AG04449 (cell line): ENCODE data around the gene CCDC85C.

Experiments
- CTCF ChIA-PET: fragments of 350-600 bp; formaldehyde crosslinking; extraction: SDS; loops from one replicate; lab custom pipeline; 2021; ENCODE audit warnings: antibody characterized with exemption; lab: Yijun Ruan, JAX
- POLR2A ChIA-PET: fragments of 400-600, 350-600 bp; formaldehyde crosslinking; extraction: SDS; loops from one replicate; lab custom pipeline; 2020; ENCODE audit warnings: antibody characterized with exemption, inconsistent platforms; lab: Yijun Ruan, JAX
- DNase-seq: peaks from one replicate; pipeline ENCODE4 v3.0.0-alpha.2; 2010; ENCODE audit warnings: low read depth, low spot score
- H3K4me3 ChIP-seq: 2 replicates; pipeline ENCODE4 v1.5.1; 2011; ENCODE audit warnings: low read depth, mild to moderate bottlenecking, control low read depth, low read length
- CTCF ChIP-seq: IDR thresholded peaks from one replicate; pipeline ENCODE4 v1.5.1; 2011; ENCODE audit warnings: mild to moderate bottlenecking, moderate library complexity, low read length, control low read depth, inconsistent platforms; ENCODE audit not compliant: insufficient read depth; ENCODE audit errors: missing control alignments

CCDC85C gene

GRCh38 chr14:99554757-99555531 is 49.1 kb downstream of the CCDC85C start:
- ChIA-PET POLR2A (no interaction called here), CTCF (no interaction called here)
- DNase-seq = no peak
- H3K4me3 ChIP-seq = no peak overlapping the region
- TF ChIP-seq CTCF = no peak

GRCh38 chr14:99554184-99554583 is 49.8 kb downstream of the CCDC85C start:
- TF ChIP-seq CTCF = no peak
- POLR2A ChIA-PET = no interaction called here
- no peak overlapping the region for H3K4me3 ChIP-seq
- no peak for DNase-seq
- CTCF ChIA-PET = interaction anchor here (1.1 kb wide), 1 partner anchor 9 kb away, joined by 4 read pairs; no protein-coding TSS in a partner anchor

- no peak overlapping the region for H3K4me3 ChIP-seq
- POLR2A ChIA-PET = no interaction called here
- TF ChIP-seq CTCF = no peak
- CTCF ChIA-PET = interaction anchor here (1.2 to 1.5 kb wide), 2 partner anchors 9 to 10 kb away, joined by 3 to 4 read pairs; no protein-coding TSS in a partner anchor
- no peak for DNase-seq
Measured at GRCh38 chr14:99552572-99553216, 51.3 kb downstream of the CCDC85C start.

- TF ChIP-seq CTCF = no peak
- no peak for DNase-seq
- H3K4me3 ChIP-seq = no peak overlapping the region
- ChIA-PET POLR2A (no interaction called here), CTCF (interaction anchor here (1.2 to 1.5 kb wide), 2 partner anchors 9 to 11 kb away, joined by 3 to 4 read pairs; no protein-coding TSS in a partner anchor)
Measured at GRCh38 chr14:99552021-99552553, 51.9 kb downstream of the CCDC85C start.

GRCh38 chr14:99551034-99551922 is 52.7 kb downstream of the CCDC85C start:
- CTCF ChIA-PET = interaction anchor here (0.7 to 0.9 kb wide), 3 partner anchors 10 to 27 kb away, joined by 3 read pairs; no protein-coding TSS in a partner anchor
- no peak for DNase-seq
- POLR2A ChIA-PET = no interaction called here
- no peak overlapping the region for H3K4me3 ChIP-seq
- no peak for TF ChIP-seq CTCF
